SK-N-MC (cell line): ENCODE measurements around the gene MLF1.

Experiments used
- EZH2 ChIP-seq: fragments of 200-600 bp; sonication (generic); IDR thresholded peaks from one replicate; pipeline ENCODE4 v1.6.1; 2017; ENCODE audit warnings: antibody characterized with exemption
- FOXP2 ChIP-seq: optimal IDR thresholded peaks from 2 replicates; pipeline ENCODE3; 2011; ENCODE audit warnings: mild to moderate bottlenecking, moderate library complexity; ENCODE audit not compliant: insufficient read depth; ENCODE audit errors: extremely low read length, control extremely low read depth
- POLR2AphosphoS5 ChIP-seq: IDR thresholded peaks from 2 replicates; pipeline ENCODE4 v1.6.1; 2012; ENCODE audit warnings: mild to moderate bottlenecking, low read depth, low read length, borderline replicate concordance

GRCh38 chr3:158600787-158601186, 29.8 kb downstream of the MLF1 start:
- TF ChIP-seq POLR2AphosphoS5 (no peak), EZH2 (no peak), FOXP2 (no peak)
